SK-N-SH (cell line): ENCODE data around the gene CCDC18. TPM values are rescaled to one million over a fixed set of nuclear protein-coding genes. Genes with fewer than 3 reads are reported as not detected.

Source experiments
- CTCF ChIA-PET: fragments of 300-600, 350-600 bp; formaldehyde crosslinking; extraction: SDS; loops from one replicate; lab custom pipeline; 2021; lab: Yijun Ruan, JAX
- POLR2A ChIA-PET: fragments of 350-600 bp; sonication (Branson Sonifier 250); formaldehyde crosslinking; extraction: SDS; loops from one replicate; lab custom pipeline; 2020; ENCODE audit warnings: antibody characterized with exemption, inconsistent platforms; lab: Yijun Ruan, JAX
- DNase-seq: peaks from one replicate; pipeline ENCODE4 v3.0.0; 2012
- H2AFZ ChIP-seq: fragments of 200-600 bp; sonication (generic); 2 replicates; pipeline ENCODE4 v1.8.1; 2016; ENCODE audit warnings: antibody characterized with exemption, mild to moderate bottlenecking, low read depth
- H3F3A ChIP-seq: fragments of 200-600 bp; sonication (generic); replicated peaks from 2 replicates; pipeline ENCODE3; 2016; ENCODE audit warnings: antibody characterized with exemption, mild to moderate bottlenecking; ENCODE audit not compliant: insufficient read depth
- H3K27ac ChIP-seq, 2 experiments: fragments of 200-500 bp in 1 of 2; fragments of 200-600 bp in 1 of 2; sonication (Bioruptor generic) in 1 of 2; sonication (generic), shearing (Covaris generic) in 1 of 2; 2 replicates each; pipeline versions ENCODE4 v1.5.1 to v1.6.1; 2014 to 2016; ENCODE audit warnings: low read depth in 2 of 2, inconsistent platforms in 1 of 2, low read length in 1 of 2, mild to moderate bottlenecking in 1 of 2, mixed read lengths in 1 of 2
- H3K27me3 ChIP-seq: fragments of 200-600 bp; sonication (generic), shearing (Covaris generic); 2 replicates; pipeline ENCODE4 v1.6.1; 2016; ENCODE audit warnings: mixed run types; ENCODE audit not compliant: insufficient read depth
- H3K36me3 ChIP-seq, 2 experiments: fragments of 200-500 bp in 1 of 2; fragments of 200-600 bp in 1 of 2; sonication (Bioruptor generic) in 1 of 2; sonication (generic) in 1 of 2; replicated peaks in 1 of 2; 2 replicates each; pipeline versions ENCODE3 to v1.5.1; 2014 to 2016; ENCODE audit warnings: low read length in 1 of 2, mild to moderate bottlenecking in 1 of 2; ENCODE audit not compliant: insufficient read depth in 2 of 2, control insufficient read depth in 1 of 2
- H3K4me1 ChIP-seq, 2 experiments: fragments of 200-500 bp in 1 of 2; fragments of 200-600 bp in 1 of 2; sonication (Bioruptor generic) in 1 of 2; sonication (generic), shearing (Covaris generic) in 1 of 2; 2 replicates each; pipeline versions ENCODE4 v1.5.1 to v1.6.1; 2014 to 2016; ENCODE audit warnings: low read depth in 1 of 2, low read length in 1 of 2, mixed run types in 1 of 2; ENCODE audit not compliant: insufficient read depth in 2 of 2, control insufficient read depth in 1 of 2
- H3K4me2 ChIP-seq: fragments of 200-600 bp; sonication (generic), shearing (Covaris generic); 2 replicates; pipeline ENCODE4 v1.6.1; 2017; ENCODE audit warnings: mixed run types
- H3K4me3 ChIP-seq, 2 experiments: fragments of 200-500 bp in 1 of 2; fragments of 200-600 bp in 1 of 2; sonication (Bioruptor generic) in 1 of 2; sonication (generic), shearing (Covaris generic) in 1 of 2; 2 replicates each; pipeline versions ENCODE4 v1.5.1 to v1.8.1; 2014 to 2016; ENCODE audit warnings: low read depth in 2 of 2, inconsistent platforms in 1 of 2, low read length in 1 of 2, mild to moderate bottlenecking in 1 of 2, mixed read lengths in 1 of 2, moderate library complexity in 1 of 2
- H3K79me2 ChIP-seq: fragments of 200-600 bp; sonication (generic); 2 replicates; pipeline ENCODE4 v1.8.1; 2017; ENCODE audit warnings: mild to moderate bottlenecking; ENCODE audit not compliant: insufficient read depth
- H3K9ac ChIP-seq: fragments of 200-600 bp; sonication (generic); 2 replicates; pipeline ENCODE4 v1.6.1; 2017; ENCODE audit warnings: mixed run types
- H3K9me2 ChIP-seq: fragments of 200-600 bp; sonication (generic); 2 replicates; pipeline ENCODE4 v1.6.1; 2017; ENCODE audit warnings: mixed run types
- H3K9me3 ChIP-seq: fragments of 200-600 bp; sonication (generic); 2 replicates; pipeline ENCODE4 v1.6.1; 2017; ENCODE audit warnings: mixed run types, mild to moderate bottlenecking, moderate library complexity
- H4K20me1 ChIP-seq: fragments of 200-600 bp; sonication (generic); 2 replicates; pipeline ENCODE4 v1.6.1; 2017; ENCODE audit warnings: mild to moderate bottlenecking, mixed run types; ENCODE audit not compliant: insufficient read depth
- CHD2 ChIP-seq: fragments of 150-350 bp; IDR thresholded peaks from 2 replicates; pipeline ENCODE4 v1.6.1; 2018; ENCODE audit warnings: low read length; ENCODE audit not compliant: partially characterized antibody
- FOXJ3 ChIP-seq: sonication (generic); formaldehyde crosslinking; IDR thresholded peaks from 2 replicates; pipeline ENCODE4 v1.5.1; 2020; ENCODE audit warnings: mild to moderate bottlenecking, missing genetic modification reagents
- FOXM1 ChIP-seq: IDR thresholded peaks from 2 replicates; pipeline ENCODE4 v1.4.0; 2012; ENCODE audit warnings: low read depth, mild to moderate bottlenecking
- IRF3 ChIP-seq: fragments of 150-350 bp; IDR thresholded peaks from 2 replicates; pipeline ENCODE4 v1.6.1; 2016; ENCODE audit warnings: mild to moderate bottlenecking, low read depth, low read length
- JUND ChIP-seq: IDR thresholded peaks from 2 replicates; pipeline ENCODE4 v1.4.0; 2012
- MEF2A ChIP-seq: IDR thresholded peaks from 2 replicates; pipeline ENCODE4 v1.4.0; 2012; ENCODE audit warnings: low read depth, borderline replicate concordance
- MXI1 ChIP-seq: IDR thresholded peaks from 2 replicates; pipeline ENCODE4 v1.6.1; 2012; ENCODE audit warnings: mild to moderate bottlenecking, low read depth, low read length, improper control_type of control experiment
- NFIC ChIP-seq: IDR thresholded peaks from 2 replicates; pipeline ENCODE4 v1.4.0; 2012; ENCODE audit warnings: borderline replicate concordance
- RCOR1 ChIP-seq: fragments of 150-350 bp; IDR thresholded peaks from 2 replicates; pipeline ENCODE4 v1.6.1; 2017; ENCODE audit warnings: antibody characterized with exemption, low read length
- REST ChIP-seq: IDR thresholded peaks from 2 replicates; pipeline ENCODE4 v1.6.1; 2012; ENCODE audit warnings: mild to moderate bottlenecking, low read depth, low read length, moderate library complexity
- RFX5 ChIP-seq: IDR thresholded peaks from 2 replicates; pipeline ENCODE4 v1.6.1; 2012; ENCODE audit warnings: mild to moderate bottlenecking, improper control_type of control experiment, low read length
- RXRA ChIP-seq: IDR thresholded peaks from 2 replicates; pipeline ENCODE4 v1.4.0; 2012; ENCODE audit warnings: low read depth, mild to moderate bottlenecking, borderline replicate concordance
- SIN3A ChIP-seq: IDR thresholded peaks from 2 replicates; pipeline ENCODE4 v1.6.1; 2012; ENCODE audit warnings: low read depth, mild to moderate bottlenecking, low read length, moderate library complexity, borderline replicate concordance
- USF2 ChIP-seq: fragments of 150-350 bp; IDR thresholded peaks from 2 replicates; pipeline ENCODE4 v1.6.1; 2017; ENCODE audit warnings: antibody characterized with exemption, low read length, low read depth, borderline replicate concordance
- YY1 ChIP-seq: IDR thresholded peaks from 2 replicates; pipeline ENCODE4 v1.4.0; 2012; ENCODE audit warnings: low read depth, mild to moderate bottlenecking
- ZBTB33 ChIP-seq: IDR thresholded peaks from 2 replicates; pipeline ENCODE4 v1.4.0; 2012; ENCODE audit warnings: low read depth, borderline replicate concordance
- polyA plus RNA-seq, 3 experiments: library from polyadenylated mRNA; depleted of rRNA; stranded (reverse); fragments of >200 nt; gene quantifications; 2 replicates each; pipeline ENCODE4 v1.2.3, GENCODE V29; 2012

CCDC18 gene
- polyA plus RNA-seq, 1 of the 3 experiments (the other 2 are of a cell fraction), result 4.0 TPM

- no peaks in the 10 kb centered on the region for H4K20me1 ChIP-seq
- TF ChIP-seq FOXJ3, result no peak
- no peak for TF ChIP-seq RCOR1
- TF ChIP-seq NFIC, result no peak
- TF ChIP-seq MXI1, result no peak
- no peak for TF ChIP-seq REST
- no peak for TF ChIP-seq JUND
- no peak for TF ChIP-seq CHD2
- TF ChIP-seq IRF3, result no peak
- no peak for TF ChIP-seq USF2
- no peak for TF ChIP-seq RXRA
- no peak for TF ChIP-seq YY1
- no peak for TF ChIP-seq ZBTB33
- no peak for TF ChIP-seq RFX5
- TF ChIP-seq MEF2A, result no peak
- TF ChIP-seq FOXM1, result no peak
- no peak for TF ChIP-seq SIN3A
- TF ChIP-seq, all 33 proteins: peak for 0
- Histone ChIP-seq H3K4me3 (no peak overlapping the region), H3K9me3 (no peaks in the 10 kb centered on the region), H3K79me2 (no peaks in the 10 kb centered on the region), H3F3A (no peaks in the 10 kb centered on the region), H3K4me2 (no peak overlapping the region), H3K36me3 (peaks cover 18 to 42% of the 10 kb centered on the region in 2 experiments), H2AFZ (no peak overlapping the region), H3K9ac (no peak overlapping the region), H3K4me1 (no peaks in the 10 kb centered on the region), H3K27ac (no peak overlapping the region), H3K27me3 (no peaks in the 10 kb centered on the region), H3K9me2 (no peaks in the 10 kb centered on the region)
- CTCF ChIA-PET, result no interaction called here
- POLR2A ChIA-PET, result no interaction called here
- no peak for DNase-seq
Observed at GRCh38 chr1:93235261-93235660, 54.7 kb downstream of the CCDC18 start.
